Thymus (tissue), 11 donors: ENCODE measurements around the gene PPP1R15A. TPM values are rescaled to one million over a fixed set of nuclear protein-coding genes. Genes with fewer than 3 reads are reported as not detected.
"Not testable (repeated sequence)": the region's sequence is repeated elsewhere in the genome, so short reads cannot be mapped to it uniquely, and the experiment has no call there.

Experiments used
- DNase-seq, 9 donors: peaks; one replicate each; pipeline ENCODE4 v3.0.0-alpha.2; 2013; ENCODE audit warnings: low spot score in 9 of 9, low read depth in 6 of 9, missing footprints in 1 of 9
- H3K27ac ChIP-seq, 2 donors: one replicate each; pipeline ENCODE4 v1.5.1; 2013; ENCODE audit warnings: control low read depth in 1 of 2, low read depth in 1 of 2, low read length in 1 of 2, mild to moderate bottlenecking in 1 of 2, moderate library complexity in 1 of 2
- H3K27me3 ChIP-seq, 2 donors: one replicate each; pipeline ENCODE4 v1.5.1; 2013; ENCODE audit warnings: low read length in 1 of 2; ENCODE audit not compliant: control insufficient read depth in 2 of 2, insufficient read depth in 1 of 2
- H3K36me3 ChIP-seq, 2 donors: one replicate each; pipeline ENCODE4 v1.5.1; 2013; ENCODE audit warnings: low read length in 1 of 2, mild to moderate bottlenecking in 1 of 2, moderate library complexity in 1 of 2; ENCODE audit not compliant: control insufficient read depth in 2 of 2, insufficient read depth in 2 of 2
- H3K4me1 ChIP-seq, 2 donors: one replicate each; pipeline ENCODE4 v1.5.1; 2013; ENCODE audit warnings: low read length in 2 of 2; ENCODE audit not compliant: control insufficient read depth in 2 of 2, insufficient read depth in 2 of 2
- H3K4me3 ChIP-seq, 2 donors: one replicate each; pipeline ENCODE4 v1.5.1; 2013; ENCODE audit warnings: low read length in 2 of 2, control low read depth in 1 of 2, mild to moderate bottlenecking in 1 of 2
- H3K9me3 ChIP-seq, 2 donors: one replicate each; pipeline ENCODE4 v1.5.1; 2013; ENCODE audit warnings: low read length in 1 of 2, mild to moderate bottlenecking in 1 of 2; ENCODE audit not compliant: control insufficient read depth in 2 of 2, insufficient read depth in 1 of 2
- WGBS: extraction: QIAGEN DNeasy Blood & Tissue Kit; methylation state at CpG from one replicate; pipeline ENCODE4 v1.1.7; 2013; 5-methylcytosine and 5-hydroxymethylcytosine counted together
- polyA plus RNA-seq: library from polyadenylated mRNA; stranded (reverse); fragments of 200-250 nt; gene quantifications from one replicate; pipeline ENCODE4 v1.2.3, GENCODE V29; 2013
- total RNA-seq: library from RNA; stranded (reverse); fragments of 120-200 nt; gene quantifications from one replicate; pipeline ENCODE4 v1.2.4, GENCODE V29; 2013
- donor health status: healthy.

The PPP1R15A gene
- total and polyA plus RNA-seq, 2 donors = 12.1 to 40.0 TPM

DNA sequence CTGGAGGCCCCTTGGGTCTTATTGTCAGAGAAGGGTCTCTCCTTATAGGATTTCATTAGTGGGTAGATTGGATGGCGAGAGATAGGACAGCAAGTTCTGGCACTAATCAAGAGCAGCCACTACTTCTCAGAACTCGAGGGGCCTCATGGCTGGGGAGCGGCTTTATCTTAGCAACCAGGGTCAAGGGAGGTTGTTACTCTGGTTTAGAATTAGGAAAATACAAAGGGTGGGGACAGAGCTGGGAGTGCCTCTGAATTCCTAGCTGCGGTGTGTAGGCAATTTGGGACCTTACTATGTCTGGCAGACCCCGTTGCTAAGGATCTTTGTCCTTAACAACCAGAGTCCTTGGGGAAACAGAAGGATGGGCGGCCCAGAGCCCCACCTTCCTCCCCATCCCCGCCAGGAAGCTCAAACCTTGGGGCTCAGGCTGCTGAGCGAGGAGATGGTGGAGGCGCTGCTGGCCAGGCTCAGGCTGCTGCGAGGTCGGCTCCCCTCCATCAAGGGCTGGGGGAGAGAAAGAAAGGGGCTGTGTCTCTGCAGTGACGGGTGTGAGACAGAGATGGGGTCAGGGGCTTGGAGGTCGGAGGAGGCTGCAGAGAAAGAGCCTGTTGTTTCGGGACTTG lies 5.0 kb upstream of the PPP1R15A start:
- H3K4me1 ChIP-seq = peaks cover 0 to 10% of the 10 kb centered on the region in 2 donors
- no peaks in the 10 kb centered on the region for H3K9me3 ChIP-seq
- DNase-seq = no peak
- H3K27me3 ChIP-seq = peaks cover 0 to 25% of the 10 kb centered on the region in 2 donors
- WGBS = 92% methylated on average over 14 of the region's 14 CpGs
- H3K36me3 ChIP-seq = no peaks in the 10 kb centered on the region
- no peak overlapping the region for H3K4me3 ChIP-seq
- H3K27ac ChIP-seq = peak overlapping the region in 1 of 2 donors; percentile 11

DNA sequence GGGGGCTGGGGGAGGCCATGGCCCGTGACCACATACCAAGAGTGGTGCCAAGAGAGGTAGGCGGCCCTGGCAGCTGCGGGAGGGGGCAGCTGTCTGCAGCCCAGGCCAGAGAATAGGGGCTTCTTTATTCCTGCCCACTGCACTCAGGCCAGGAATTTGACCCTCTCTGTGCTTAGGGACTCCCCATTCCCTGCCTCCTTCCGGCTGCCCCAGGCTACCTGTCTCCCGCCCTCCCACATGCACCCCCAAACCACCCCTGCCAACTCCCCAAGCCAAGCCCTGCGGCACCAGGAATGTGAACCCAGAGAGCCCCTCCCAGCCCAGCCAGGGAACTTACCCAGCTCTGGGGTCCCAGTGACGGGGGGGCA lies 4.5 kb upstream of the PPP1R15A start:
- no peaks in the 10 kb centered on the region for H3K9me3 ChIP-seq
- H3K4me3 ChIP-seq = no peak overlapping the region
- peaks cover 0 to 25% of the 10 kb centered on the region in 2 donors for H3K27me3 ChIP-seq
- H3K27ac ChIP-seq = peak overlapping the region in 1 of 2 donors; percentile 55
- DNase-seq = no peak
- H3K4me1 ChIP-seq = peaks cover 0 to 11% of the 10 kb centered on the region in 2 donors
- H3K36me3 ChIP-seq = no peaks in the 10 kb centered on the region
- WGBS = 94% methylated on average over 7 of the region's 7 CpGs

DNA sequence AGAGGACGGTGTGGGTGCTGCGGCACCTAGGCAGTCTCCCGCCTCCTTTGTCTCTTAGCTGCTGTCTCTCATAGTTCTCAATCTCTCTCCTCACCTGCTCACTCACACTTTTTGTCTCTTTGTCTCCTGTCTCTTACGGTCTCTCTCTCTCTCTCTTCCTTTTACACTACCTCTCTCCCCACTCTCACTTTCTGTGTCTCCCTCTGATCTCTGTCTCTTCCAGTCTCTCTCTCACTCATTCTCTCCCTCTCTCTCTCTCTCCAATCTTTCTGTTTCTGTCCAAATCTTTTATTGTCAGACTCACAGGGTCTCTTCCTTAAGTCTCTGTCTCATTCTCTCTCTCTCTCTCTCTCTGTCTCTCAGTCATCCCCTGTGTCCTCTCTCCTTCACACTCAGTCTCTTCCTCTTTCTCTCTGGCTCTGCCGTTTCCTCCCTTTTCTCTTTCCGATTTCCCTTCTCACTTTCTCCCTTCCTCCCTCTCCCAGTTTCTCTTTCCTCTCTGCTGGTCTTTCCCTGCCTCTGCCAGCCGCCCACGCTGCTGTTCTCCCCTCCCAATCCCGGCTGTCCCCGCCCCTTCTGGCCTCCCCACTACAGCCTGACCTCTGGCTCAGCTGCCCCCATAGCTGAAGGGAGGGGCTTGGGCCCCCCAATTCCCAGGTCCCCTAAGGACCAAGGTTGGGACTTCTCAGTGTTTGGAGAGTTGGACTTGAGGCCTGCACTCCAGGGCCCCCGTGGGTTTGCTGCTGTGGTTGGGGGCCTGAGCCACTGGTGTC lies 3.9 kb upstream of the PPP1R15A start, which contains the start of gene PLEKHA4:
Gene PLEKHA4 (minus strand): TSS at position 504 of the 773 bp plus-strand sequence. CDS start 997 bp downstream, outside the sequence.
- peaks cover 0 to 25% of the 10 kb centered on the region in 2 donors for H3K27me3 ChIP-seq
- no peak within 1 kb of the TSS for H3K4me3 ChIP-seq
- peaks cover 2 to 17% of the 10 kb centered on the region in 2 donors for H3K4me1 ChIP-seq
- H3K27ac ChIP-seq = peak within 1 kb of the TSS; percentile 55
- H3K36me3 ChIP-seq = no peaks in the 10 kb centered on the region
- H3K9me3 ChIP-seq = no peaks in the 10 kb centered on the region
- DNase-seq = no peak
- WGBS = 82% methylated on average over 11 of the region's 11 CpGs

DNA sequence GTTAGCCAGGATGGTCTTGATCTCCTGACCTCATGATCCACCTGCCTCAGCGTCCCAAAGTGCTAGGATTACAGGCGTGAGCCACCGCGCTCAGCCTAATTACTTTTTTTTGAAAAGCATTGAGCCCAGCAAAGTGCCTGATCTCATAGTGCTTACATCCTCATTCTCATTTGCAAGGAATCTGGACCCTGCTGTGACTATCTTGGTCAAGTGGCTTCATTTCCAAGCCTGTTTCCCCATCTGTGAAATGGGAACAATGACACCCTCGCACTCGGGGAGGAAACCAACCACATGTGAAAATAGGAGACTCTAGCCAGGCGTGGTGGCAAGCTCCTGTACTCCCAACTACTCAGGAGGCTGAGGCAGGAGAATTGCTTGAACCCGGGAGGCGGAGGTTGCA lies 2.2 kb upstream of the PPP1R15A start:
- Histone ChIP-seq H3K36me3 (peaks cover 9 to 12% of the 10 kb centered on the region in 2 donors), H3K4me3 (no peak overlapping the region), H3K27me3 (peaks cover 0 to 25% of the 10 kb centered on the region in 2 donors), H3K4me1 (peaks cover 15 to 34% of the 10 kb centered on the region in 2 donors), H3K9me3 (no peaks in the 10 kb centered on the region), H3K27ac (no peak overlapping the region)
- 97% methylated on average over 9 of the region's 9 CpGs for WGBS
- no peak for DNase-seq

DNA sequence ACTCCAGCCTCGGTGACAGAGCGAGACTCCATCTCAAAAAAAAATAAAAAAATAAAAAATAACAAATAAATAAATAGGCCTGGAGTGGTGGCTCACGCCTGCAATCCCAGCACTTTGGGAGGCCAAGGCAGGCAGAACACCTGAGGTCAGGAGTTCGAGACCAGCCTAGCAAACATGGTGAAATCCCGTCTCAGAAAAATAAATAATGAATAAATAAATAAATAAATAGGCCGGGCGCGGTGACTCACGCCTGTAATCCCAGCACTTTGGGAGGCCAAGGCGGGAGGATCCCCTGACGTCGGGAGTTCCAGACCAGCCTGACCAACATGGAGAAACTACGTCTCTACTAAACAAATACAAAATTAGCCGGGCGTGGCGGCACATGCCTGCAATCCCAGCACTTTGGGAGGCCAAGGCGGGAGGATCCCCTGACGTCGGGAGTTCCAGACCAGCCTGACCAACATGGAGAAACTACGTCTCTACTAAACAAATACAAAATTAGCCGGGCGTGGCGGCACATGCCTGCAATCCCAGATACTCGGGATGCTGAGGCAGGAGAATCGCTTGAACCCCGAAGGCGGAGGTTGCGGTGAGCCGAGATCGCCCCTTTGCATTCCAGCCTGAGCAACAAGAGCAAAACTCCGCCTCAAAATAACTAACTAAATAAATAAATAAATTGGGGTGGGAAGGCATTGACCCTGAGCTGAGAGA lies 595 bp upstream of the PPP1R15A start:
- DNase-seq, H3K9me3 ChIP-seq: not testable (repeated sequence)
- H3K36me3 ChIP-seq = peaks cover 20 to 22% of the 10 kb centered on the region in 2 donors
- peak overlapping the region; percentile 82 to 89 for H3K4me3 ChIP-seq
- H3K4me1 ChIP-seq = peaks cover 20 to 48% of the 10 kb centered on the region in 2 donors
- H3K27me3 ChIP-seq = peaks cover 0 to 19% of the 10 kb centered on the region in 2 donors
- WGBS = 95% methylated on average over 31 of the region's 31 CpGs
- peak overlapping the region; percentile 36 to 99 for H3K27ac ChIP-seq

DNA sequence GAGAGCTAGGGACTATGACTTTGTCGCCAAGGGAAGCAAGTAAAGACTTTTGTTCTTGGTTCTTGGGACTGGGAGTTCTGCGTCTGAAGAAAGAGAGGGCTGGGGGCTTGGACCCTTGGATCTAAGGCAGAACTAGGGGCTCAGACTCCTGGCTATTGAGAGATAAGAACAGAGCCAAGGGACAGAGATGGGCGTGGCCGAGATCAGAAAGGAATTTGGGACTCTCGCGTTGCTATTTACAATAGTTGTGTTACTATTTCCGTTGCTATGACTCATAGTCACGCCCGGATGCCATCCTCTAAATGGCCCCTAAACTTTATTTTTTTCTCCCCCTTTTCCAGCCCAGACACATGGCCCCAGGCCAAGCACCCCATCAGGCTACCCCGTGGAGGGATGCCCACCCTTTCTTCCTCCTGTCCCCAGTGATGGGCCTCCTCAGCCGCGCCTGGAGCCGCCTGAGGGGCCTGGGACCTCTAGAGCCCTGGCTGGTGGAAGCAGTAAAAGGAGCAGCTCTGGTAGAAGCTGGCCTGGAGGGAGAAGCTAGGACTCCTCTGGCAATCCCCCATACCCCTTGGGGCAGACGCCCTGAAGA lies 759 bp downstream of the PPP1R15A start:
- Histone ChIP-seq H3K4me3 (peak overlapping the region; percentile 82 to 89), H3K27me3 (peaks cover 0 to 6% of the 10 kb centered on the region in 2 donors), H3K9me3 (no peaks in the 10 kb centered on the region), H3K36me3 (peaks cover 22 to 24% of the 10 kb centered on the region in 2 donors), H3K27ac (peak overlapping the region; percentile 99), H3K4me1 (peaks cover 20 to 48% of the 10 kb centered on the region in 2 donors)
- 16% methylated on average over 14 of the region's 14 CpGs for WGBS
- DNase-seq = peak; percentile 46 to 88 (median 72)

DNA sequence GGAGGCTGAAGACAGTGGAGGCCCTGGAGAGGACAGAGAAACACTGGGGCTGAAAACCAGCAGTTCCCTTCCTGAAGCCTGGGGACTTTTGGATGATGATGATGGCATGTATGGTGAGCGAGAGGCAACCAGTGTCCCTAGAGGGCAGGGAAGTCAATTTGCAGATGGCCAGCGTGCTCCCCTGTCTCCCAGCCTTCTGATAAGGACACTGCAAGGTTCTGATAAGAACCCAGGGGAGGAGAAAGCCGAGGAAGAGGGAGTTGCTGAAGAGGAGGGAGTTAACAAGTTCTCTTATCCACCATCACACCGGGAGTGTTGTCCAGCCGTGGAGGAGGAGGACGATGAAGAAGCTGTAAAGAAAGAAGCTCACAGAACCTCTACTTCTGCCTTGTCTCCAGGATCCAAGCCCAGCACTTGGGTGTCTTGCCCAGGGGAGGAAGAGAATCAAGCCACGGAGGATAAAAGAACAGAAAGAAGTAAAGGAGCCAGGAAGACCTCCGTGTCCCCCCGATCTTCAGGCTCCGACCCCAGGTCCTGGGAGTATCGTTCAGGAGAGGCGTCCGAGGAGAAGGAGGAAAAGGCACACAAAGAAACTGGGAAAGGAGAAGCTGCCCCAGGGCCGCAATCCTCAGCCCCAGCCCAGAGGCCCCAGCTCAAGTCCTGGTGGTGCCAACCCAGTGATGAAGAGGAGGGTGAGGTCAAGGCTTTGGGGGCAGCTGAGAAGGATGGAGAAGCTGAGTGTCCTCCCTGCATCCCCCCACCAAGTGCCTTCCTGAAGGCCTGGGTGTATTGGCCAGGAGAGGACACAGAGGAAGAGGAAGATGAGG lies 1.5 kb downstream of the PPP1R15A start:
- Histone ChIP-seq H3K4me3 (peak overlapping the region; percentile 82 to 89), H3K27ac (peak overlapping the region; percentile 80 to 99), H3K36me3 (peaks cover 22 to 26% of the 10 kb centered on the region in 2 donors), H3K4me1 (peaks cover 20 to 44% of the 10 kb centered on the region in 2 donors), H3K27me3 (peaks cover 0 to 2% of the 10 kb centered on the region in 2 donors), H3K9me3 (no peaks in the 10 kb centered on the region)
- 90% methylated on average over 14 of the region's 14 CpGs for WGBS
- DNase-seq = no peak
